Mesothelial cell of epicardium (in vitro differentiated cells): ENCODE data around the gene CPNE2. TPM values are rescaled to one million over a fixed set of nuclear protein-coding genes. Genes with fewer than 3 reads are reported as not detected.
"Not testable (repeated sequence)": the region's sequence is repeated elsewhere in the genome, so short reads cannot be mapped to it uniquely, and the experiment has no call there.

Experiments
- DNase-seq, 2 experiments: peaks; one replicate each; pipeline ENCODE4 v3.0.0; 2021; ENCODE audit warnings: low spot score in 2 of 2; ENCODE audit not compliant: unreplicated experiment in 2 of 2
- H3K27ac Mint-ChIP-seq: 2 replicates; pipeline ENCODE4 v1.8.0; 2021; ENCODE audit warnings: mixed read lengths
- H3K27me3 Mint-ChIP-seq: 2 replicates; pipeline ENCODE4 v1.8.0; 2021; ENCODE audit warnings: low read depth, mixed read lengths
- H3K36me3 Mint-ChIP-seq: 2 replicates; pipeline ENCODE4 v1.8.0; 2021; ENCODE audit warnings: mixed read lengths
- H3K4me1 Mint-ChIP-seq: 2 replicates; pipeline ENCODE4 v1.8.0; 2021; ENCODE audit warnings: mixed read lengths
- H3K4me3 Mint-ChIP-seq: 2 replicates; pipeline ENCODE4 v1.8.0; 2021; ENCODE audit warnings: mild to moderate bottlenecking, moderate library complexity, mixed read lengths
- H3K9me3 Mint-ChIP-seq: 2 replicates; pipeline ENCODE4 v1.8.0; 2021; ENCODE audit warnings: mixed read lengths
- total RNA-seq: library from RNA; stranded (reverse); gene quantifications from 3 replicates; pipeline ENCODE4 v1.2.1, GENCODE V29; 2021
- TF ChIP-seq, protein P1 (sequence below): fragments of 200-600 bp; sonication (generic); IDR thresholded peaks from one replicate; pipeline ENCODE4 v1.5.0; 2021; ENCODE audit warnings: antibody characterized with exemption; ENCODE audit not compliant: unreplicated experiment

The CPNE2 gene
- total RNA-seq, 1 donor from 2014 or later, result 35.4 TPM

- Mint-ChIP-seq H3K27ac (no peak overlapping the region), H3K4me1 (peaks cover 4% of the 10 kb centered on the region), H3K4me3 (no peak overlapping the region), H3K9me3 (no peaks in the 10 kb centered on the region), H3K36me3 (no peaks in the 10 kb centered on the region), H3K27me3 (no peaks in the 10 kb centered on the region)
- TF ChIP-seq, protein P1, sequence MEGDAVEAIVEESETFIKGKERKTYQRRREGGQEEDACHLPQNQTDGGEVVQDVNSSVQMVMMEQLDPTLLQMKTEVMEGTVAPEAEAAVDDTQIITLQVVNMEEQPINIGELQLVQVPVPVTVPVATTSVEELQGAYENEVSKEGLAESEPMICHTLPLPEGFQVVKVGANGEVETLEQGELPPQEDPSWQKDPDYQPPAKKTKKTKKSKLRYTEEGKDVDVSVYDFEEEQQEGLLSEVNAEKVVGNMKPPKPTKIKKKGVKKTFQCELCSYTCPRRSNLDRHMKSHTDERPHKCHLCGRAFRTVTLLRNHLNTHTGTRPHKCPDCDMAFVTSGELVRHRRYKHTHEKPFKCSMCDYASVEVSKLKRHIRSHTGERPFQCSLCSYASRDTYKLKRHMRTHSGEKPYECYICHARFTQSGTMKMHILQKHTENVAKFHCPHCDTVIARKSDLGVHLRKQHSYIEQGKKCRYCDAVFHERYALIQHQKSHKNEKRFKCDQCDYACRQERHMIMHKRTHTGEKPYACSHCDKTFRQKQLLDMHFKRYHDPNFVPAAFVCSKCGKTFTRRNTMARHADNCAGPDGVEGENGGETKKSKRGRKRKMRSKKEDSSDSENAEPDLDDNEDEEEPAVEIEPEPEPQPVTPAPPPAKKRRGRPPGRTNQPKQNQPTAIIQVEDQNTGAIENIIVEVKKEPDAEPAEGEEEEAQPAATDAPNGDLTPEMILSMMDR, result no peak
- DNase-seq, result no peak
These were observed 12.3 kb downstream of the CPNE2 start for GRCh38 chr16:57104706-57105105.

- Mint-ChIP-seq H3K36me3 (no peaks in the 10 kb centered on the region), H3K4me3 (no peak overlapping the region), H3K27me3 (no peaks in the 10 kb centered on the region), H3K9me3 (no peaks in the 10 kb centered on the region), H3K27ac (no peak overlapping the region), H3K4me1 (peaks cover 4% of the 10 kb centered on the region)
- TF ChIP-seq, protein P1, result no peak
- no peak for DNase-seq
These were observed 12.8 kb downstream of the CPNE2 start for GRCh38 chr16:57105184-57105583.

DNA sequence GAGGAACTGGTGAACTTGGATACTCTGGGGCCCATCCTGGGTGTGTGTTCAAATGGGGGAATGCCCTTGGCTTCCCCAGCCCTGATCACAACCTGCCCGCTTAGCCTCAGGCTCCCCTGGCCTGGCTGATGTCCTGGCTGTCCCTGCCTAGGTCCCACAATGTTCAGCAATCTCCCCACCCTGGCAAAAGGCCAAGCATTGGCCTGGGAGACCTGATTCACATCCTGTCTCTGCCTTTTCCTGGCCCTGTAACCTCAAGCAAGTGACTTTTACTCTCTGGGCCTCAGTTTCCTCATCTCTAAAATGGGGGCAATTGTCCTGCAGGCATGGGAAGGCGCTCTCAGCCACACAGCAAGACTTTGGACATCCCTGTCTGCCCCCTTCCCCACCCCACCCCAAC, 14.4 kb downstream of the CPNE2 start:
- Mint-ChIP-seq H3K36me3 (no peaks in the 10 kb centered on the region), H3K27me3 (no peaks in the 10 kb centered on the region), H3K4me1 (peaks cover 4% of the 10 kb centered on the region), H3K9me3 (no peaks in the 10 kb centered on the region), H3K27ac (no peak overlapping the region), H3K4me3 (no peak overlapping the region)
- TF ChIP-seq, protein P1, result no peak
- no peak for DNase-seq

GRCh38 chr16:57107321-57107922, 15.0 kb downstream of the CPNE2 start:
- Mint-ChIP-seq H3K27ac (no peak overlapping the region), H3K27me3 (no peaks in the 10 kb centered on the region), H3K9me3 (no peaks in the 10 kb centered on the region), H3K4me3 (no peak overlapping the region), H3K36me3 (no peaks in the 10 kb centered on the region), H3K4me1 (peaks cover 4% of the 10 kb centered on the region)
- DNase-seq, result no peak
- TF ChIP-seq, protein P1, result no peak

DNA sequence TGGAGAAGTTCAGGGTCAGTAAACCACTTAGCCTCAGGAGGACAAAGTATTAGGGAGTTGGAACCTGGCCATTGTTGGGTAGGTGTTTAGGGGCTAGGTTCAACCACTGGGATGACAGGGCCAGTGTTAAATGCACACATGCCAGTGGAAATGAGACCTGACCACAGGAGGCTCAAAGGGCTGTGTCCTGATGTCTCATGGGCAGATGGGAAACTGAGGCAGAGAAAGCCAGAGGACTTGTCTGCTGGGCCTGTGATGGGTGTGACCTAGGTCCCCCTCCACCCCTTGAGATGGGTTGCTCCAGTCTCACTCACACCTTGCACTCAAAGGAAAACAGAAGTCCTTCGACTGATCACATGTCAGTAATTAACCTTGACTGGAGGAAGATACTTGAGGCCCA, 16.0 kb downstream of the CPNE2 start:
- no peaks in the 10 kb centered on the region for H3K27me3 Mint-ChIP-seq
- no peaks in the 10 kb centered on the region for H3K4me1 Mint-ChIP-seq
- no peak overlapping the region for H3K4me3 Mint-ChIP-seq
- H3K9me3 Mint-ChIP-seq, result no peaks in the 10 kb centered on the region
- no peak for DNase-seq
- no peak overlapping the region for H3K27ac Mint-ChIP-seq
- TF ChIP-seq, protein P1, result no peak
- no peaks in the 10 kb centered on the region for H3K36me3 Mint-ChIP-seq

- H3K27ac Mint-ChIP-seq, H3K27me3 Mint-ChIP-seq, DNase-seq, H3K9me3 Mint-ChIP-seq, H3K4me3 Mint-ChIP-seq, H3K4me1 Mint-ChIP-seq, H3K36me3 Mint-ChIP-seq: not testable (repeated sequence)
These were observed 17.1 kb downstream of the CPNE2 start for GRCh38 chr16:57109259-57110105.
